GM12875 (cell line): Measurements from ENCODE around the gene LINC01488.

Source experiments
- H3K4me3 ChIP-seq: one replicate; pipeline ENCODE4 v1.5.1; 2011; ENCODE audit warnings: low read depth, low read length, control low read depth
- CTCF ChIP-seq: IDR thresholded peaks from 2 replicates; pipeline ENCODE4 v1.5.1; 2011; ENCODE audit warnings: low read depth, mild to moderate bottlenecking, control low read depth, inconsistent platforms, low read length, moderate library complexity, borderline replicate concordance; ENCODE audit not compliant: insufficient read depth

The LINC01488 gene

GRCh38 chr11:69491071-69492031, 9.9 kb downstream of the LINC01488 start:
- no peak overlapping the region for H3K4me3 ChIP-seq
- TF ChIP-seq CTCF = no peak

- no peak overlapping the region for H3K4me3 ChIP-seq
- no peak for TF ChIP-seq CTCF
These were observed 10.9 kb downstream of the LINC01488 start for GRCh38 chr11:69492201-69492991.

GRCh38 chr11:69493931-69494821, 12.7 kb downstream of the LINC01488 start:
- TF ChIP-seq CTCF = no peak
- H3K4me3 ChIP-seq = no peak overlapping the region

GRCh38 chr11:69494851-69495250, 13.4 kb downstream of the LINC01488 start:
- TF ChIP-seq CTCF = no peak
- no peak overlapping the region for H3K4me3 ChIP-seq

GRCh38 chr11:69495441-69496201, 14.2 kb downstream of the LINC01488 start:
- no peak for TF ChIP-seq CTCF
- no peak overlapping the region for H3K4me3 ChIP-seq

GRCh38 chr11:69496202-69496557, 14.7 kb downstream of the LINC01488 start:
- H3K4me3 ChIP-seq = no peak overlapping the region
- TF ChIP-seq CTCF = no peak
